ENCODE data around the gene MAST3. TPM values are rescaled to one million over a fixed set of nuclear protein-coding genes. Genes with fewer than 3 reads are reported as not detected.

Gene MAST3
- total RNA-seq, 1 experiment from 2014 or later, result 4.6 TPM

- DNase-seq (ENCODE audit: low read depth), result no peak
Measured at GRCh38 chr19:18110609-18111232, 13.1 kb downstream of the MAST3 start.

DNA sequence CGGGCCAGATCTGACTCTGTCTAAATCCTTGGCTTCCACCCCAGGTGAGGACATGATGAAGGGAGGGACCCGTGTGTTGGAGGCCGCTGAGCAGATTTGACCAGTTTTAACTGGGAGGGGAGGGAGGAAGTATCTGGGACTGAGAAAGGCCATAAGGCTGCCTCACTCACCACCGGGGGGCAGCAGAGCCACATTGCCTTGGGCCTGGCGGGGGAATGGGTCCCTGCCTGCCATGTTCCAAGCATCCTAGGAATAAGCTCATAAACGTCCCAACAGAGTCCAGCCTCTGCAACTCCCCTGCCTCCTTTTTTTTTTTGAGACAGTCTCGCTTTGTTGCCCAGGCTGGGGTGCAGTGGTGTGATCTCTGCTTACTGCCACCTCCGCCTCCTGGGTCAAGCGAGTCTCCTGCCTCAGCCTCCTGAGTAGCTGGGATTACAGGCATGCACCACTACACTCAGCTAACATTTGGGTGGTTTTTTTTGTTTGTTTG, 15.5 kb downstream of the MAST3 start:
- DNase-seq (ENCODE audit: low read depth), result peak; percentile 82

- no peak for DNase-seq (ENCODE audit: low read depth)
Measured at GRCh38 chr19:18113827-18114226, 16.2 kb downstream of the MAST3 start.

DNA sequence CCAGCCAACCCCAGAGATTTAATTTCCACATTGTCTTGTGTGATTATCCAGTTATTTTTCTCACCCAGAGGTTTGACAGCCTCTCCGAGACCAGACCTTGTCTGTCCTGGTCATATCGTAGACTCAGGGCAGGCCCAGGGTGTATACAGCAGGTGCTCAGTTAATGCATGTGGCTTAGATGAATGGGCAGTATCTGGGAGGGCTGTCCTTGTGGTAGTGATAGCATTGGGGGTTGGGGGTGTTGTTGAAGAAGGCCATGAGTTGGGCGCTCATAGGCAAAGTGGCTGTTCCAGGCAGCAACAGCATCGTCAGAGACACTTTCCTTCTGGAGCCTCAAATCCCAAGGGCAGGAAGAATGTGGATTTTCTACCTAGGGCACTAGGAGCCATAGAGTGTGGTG, 16.9 kb downstream of the MAST3 start:
- DNase-seq (ENCODE audit: low read depth), result no peak

DNA sequence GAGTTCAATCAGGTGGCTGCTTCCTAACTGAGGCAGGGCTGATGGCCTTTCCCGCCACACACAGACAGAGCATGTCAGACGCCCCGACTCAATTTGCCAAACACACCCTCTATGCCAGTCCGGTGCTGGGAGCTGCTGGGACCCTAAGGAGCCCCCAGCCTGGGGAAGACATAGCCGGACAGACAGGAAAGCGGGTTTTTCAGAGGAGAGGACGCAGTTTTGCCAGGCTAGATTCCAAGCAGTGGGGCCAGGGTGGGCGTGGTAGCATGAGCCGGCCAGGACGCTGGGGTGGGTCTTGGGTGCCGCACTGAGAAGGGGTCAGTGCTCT, 19.8 kb downstream of the MAST3 start:
- DNase-seq (ENCODE audit: low read depth), result no peak

DNA sequence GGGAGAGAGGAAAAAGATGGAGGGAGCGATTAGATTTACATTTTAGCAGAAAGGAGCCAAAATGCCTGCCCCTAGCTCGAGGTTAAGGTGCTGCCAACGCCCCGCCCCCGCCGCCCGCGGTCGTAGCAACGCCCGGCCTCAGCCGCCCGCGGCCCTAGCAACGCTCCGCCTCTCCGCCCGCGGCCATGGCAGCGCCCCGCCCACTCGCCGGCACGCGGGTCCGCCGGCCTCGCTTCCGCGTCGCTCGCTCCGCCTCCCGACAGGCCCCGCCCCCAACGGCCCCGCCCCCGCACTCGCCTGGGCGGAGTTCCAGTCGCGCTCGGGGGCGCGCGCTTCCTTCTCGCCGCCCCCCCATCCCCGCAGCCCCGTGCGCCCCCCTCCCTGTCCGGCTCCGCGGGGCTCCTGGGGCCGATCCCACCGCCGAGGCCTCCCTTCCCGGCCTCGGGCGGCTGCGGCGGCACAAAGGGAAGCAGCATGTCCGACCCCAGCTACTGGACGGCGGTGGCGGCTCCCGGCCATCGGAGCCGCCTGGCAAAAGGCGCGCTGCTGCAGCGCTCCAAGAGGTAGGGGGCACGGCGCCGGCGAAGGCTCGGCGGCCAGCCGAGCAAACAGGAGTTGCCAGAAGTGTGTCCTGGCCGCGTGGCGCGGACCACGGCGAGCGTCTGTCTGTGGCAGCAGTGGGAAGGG, 20.3 kb downstream of the MAST3 start:
- peak; percentile 71 for DNase-seq (ENCODE audit: low read depth)

DNA sequence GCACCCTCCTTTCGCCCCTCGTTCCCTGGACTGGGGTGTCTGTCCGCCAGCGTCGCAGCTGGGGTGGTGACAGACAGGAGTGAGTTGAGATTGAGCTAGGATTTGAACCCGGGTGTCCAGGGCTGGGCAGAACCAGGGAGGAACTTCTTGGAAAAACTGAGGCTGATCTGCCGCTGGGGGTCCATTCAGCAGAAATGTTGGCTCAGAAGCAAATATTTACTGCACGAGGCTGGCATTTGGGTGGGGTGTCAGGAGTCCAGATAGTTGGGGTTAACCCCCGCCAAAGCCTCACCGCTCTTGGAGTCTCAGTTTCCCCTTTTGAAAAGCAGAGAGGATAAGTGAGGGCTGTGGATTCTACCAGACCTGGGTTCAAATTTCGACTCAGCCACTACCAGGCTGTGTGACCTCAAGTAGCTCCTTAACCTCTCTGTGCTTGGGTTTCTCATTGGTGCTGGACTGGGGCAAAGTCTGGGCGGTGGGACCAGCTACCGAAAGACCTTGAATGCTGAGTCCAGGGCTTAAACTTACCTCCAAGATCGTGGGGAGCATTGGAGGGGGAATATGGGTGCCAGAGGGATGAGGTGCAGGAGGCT, 20.9 kb downstream of the MAST3 start:
- no peak for DNase-seq (ENCODE audit: low read depth)

DNA sequence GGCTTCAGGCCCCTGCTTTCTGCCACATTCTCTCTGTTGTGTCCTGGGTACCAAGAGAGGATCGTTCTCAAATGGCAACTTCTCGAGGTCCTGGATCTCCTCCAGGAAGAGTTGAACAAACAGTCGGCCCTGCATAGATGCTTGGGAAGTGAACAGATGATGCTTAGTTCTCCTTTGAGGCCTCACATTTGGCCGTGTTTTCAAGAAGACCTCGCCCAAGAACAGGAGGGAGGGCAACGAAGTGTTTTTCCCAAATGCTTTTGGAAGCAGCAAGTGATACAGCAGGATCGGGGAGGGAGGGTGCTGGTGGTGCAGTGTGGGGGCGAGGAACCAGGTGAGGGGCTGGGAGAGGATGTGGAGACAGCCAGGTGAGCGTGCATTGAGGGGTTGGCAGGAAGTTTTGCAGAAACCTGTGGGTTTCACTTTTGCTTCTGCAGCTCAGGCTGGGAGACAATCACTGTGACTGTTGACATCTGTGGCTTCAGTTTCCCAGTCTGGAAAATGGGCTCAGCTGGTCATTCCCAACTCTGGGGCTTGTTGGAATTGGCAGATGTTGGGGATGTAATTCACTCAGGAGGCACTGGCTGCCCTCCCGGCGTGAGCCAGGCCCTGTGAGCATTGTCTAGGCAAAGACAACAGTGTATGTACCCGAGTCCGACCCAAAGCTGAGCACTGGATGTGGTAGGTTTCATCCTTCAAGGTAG, 21.6 kb downstream of the MAST3 start:
- DNase-seq (ENCODE audit: low read depth), result no peak

GRCh38 chr19:18119717-18120105, 22.1 kb downstream of the MAST3 start:
- DNase-seq (ENCODE audit: low read depth), result no peak

DNA sequence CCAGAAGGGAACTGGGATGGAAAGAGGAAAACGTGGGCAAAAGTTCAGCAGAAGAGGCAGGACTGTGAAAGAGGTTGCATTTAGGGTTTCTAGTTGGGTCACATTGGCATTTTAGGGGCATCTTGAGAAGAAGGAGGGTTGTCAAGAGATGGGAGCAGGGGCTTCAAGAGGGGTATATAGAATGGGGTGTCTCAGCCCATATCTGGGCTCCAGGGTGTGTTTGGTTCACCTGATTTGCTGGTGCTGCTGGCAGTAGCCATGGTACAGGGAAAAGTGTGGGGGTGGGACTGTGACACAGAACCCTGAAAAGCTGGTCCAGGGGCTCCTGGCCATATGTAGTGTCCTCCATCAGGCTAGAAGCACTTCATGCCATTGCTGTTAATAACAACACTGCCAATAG, 22.5 kb downstream of the MAST3 start:
- DNase-seq (ENCODE audit: low read depth), result no peak

DNA sequence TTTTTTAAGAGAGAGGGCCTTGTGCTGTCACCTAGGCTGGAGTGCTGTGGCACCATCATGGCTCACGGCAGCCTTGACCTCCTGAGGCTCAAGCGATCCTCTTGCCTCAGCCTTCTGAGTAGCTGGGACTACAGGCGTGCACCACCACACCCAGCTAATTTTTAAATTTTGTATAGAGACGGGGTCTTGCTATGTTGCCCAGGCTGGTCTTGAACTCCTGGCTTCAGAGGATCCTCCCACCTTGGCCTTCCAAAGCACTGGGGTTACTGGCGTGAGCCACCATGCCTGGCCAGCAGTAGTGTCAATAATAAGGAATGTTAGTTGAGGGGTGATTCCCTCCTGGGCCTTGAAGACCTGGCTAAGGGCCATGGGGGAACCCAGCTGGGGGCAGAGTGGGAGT, 23.6 kb downstream of the MAST3 start:
- no peak for DNase-seq (ENCODE audit: low read depth)

DNA sequence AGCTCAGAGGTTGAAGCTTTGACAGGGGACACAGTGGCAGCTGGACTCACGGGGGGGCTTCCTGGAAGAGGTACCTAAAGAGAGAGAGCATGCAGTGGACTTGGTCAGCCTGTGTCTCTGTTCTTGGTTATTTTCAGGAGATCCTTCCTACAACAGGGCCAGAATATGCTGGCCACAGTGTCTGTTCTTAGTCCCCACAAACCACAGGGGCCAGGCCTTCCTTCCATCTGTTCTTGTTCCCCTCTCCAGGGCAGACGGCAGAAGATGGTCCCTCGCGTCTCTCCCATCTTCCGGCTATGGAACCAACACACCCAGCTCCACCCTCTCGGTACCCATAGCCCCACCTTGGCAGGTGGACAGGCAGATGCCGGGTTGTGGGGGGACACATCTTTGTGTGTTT, 24.8 kb downstream of the MAST3 start:
- DNase-seq (ENCODE audit: low read depth), result no peak

DNA sequence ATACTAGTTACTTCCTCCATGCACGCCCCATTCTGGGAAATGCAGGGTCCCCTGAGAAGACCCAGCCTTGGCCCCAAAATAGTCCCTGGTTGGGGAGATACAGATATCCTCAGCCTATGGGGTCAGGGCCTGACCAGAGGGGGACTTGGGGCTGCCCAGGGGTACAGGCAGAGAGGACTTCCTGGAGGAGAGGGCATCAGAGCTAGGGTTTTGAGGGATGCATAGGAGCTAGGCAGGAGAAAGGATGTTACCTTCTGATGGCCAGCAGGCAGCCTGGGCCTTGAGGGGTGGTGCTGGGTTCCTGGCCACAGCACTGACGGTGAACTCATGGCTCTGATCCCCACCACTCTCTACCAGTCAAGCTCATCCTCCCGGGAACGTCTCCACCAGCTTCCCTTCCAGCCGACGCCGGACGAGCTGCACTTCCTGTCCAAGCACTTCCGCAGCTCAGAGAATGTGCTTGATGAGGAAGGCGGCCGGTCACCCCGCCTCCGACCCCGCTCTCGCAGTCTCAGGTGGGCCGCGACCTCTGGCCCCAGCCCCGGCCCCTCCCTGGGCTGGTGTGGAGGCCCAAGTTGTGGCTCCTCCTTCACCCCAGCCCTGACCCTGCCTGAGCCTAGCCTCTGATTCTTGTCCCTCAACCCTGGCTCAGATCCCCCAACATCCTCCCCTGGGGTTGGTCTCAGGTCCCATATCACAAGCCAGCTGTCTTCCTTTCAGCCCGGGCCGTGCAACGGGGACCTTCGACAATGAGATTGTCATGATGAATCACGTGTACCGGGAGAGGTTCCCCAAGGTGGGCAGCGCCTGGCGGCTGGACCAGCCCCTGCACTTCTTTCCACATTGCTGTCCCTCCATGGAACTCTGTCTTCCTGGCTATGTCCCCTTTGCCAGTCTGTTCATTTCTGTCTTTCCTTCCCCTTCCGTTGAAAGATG, 25.6 kb downstream of the MAST3 start:
- DNase-seq (ENCODE audit: low read depth), result no peak

DNA sequence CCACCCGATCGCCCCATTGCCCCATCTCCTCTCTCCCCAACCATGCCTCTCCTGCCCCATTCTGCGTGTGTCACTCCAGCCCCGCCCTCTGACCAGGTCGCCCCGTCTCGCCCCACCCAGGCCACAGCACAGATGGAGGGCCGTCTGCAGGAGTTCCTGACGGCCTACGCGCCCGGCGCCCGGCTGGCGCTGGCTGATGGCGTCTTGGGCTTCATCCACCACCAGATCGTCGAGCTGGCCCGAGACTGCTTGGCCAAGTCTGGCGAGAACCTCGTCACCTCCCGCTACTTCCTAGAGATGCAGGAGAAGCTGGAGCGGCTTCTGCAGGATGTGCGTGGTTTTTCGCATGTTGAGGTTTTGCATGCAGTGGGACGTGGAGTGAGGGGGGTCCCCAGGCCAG, 26.2 kb downstream of the MAST3 start:
- DNase-seq (ENCODE audit: low read depth), result no peak

GRCh38 chr19:18126097-18126496, 28.5 kb downstream of the MAST3 start:
- no peak for DNase-seq (ENCODE audit: low read depth)

DNA sequence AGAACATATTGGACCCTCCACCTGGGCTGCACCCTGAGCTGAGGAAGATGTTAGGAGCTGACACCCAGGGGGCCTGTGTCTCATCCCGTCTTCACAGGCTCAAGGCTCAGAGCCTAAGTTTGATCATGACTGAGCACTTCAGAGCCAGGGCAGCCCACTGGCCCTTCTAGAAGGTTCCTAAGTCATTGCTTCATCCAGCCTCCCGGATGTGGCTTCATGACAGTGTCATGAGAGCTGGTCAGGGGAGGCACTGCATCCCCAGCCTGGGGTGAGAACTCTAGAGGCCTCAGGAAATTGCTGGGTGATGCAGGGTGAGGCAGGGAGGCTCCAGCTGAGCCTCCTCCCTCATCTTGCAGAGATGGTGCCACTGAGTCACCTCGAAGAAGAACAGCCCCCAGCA, 30.5 kb downstream of the MAST3 start:
- peak; percentile 55 for DNase-seq (ENCODE audit: low read depth)

DNA sequence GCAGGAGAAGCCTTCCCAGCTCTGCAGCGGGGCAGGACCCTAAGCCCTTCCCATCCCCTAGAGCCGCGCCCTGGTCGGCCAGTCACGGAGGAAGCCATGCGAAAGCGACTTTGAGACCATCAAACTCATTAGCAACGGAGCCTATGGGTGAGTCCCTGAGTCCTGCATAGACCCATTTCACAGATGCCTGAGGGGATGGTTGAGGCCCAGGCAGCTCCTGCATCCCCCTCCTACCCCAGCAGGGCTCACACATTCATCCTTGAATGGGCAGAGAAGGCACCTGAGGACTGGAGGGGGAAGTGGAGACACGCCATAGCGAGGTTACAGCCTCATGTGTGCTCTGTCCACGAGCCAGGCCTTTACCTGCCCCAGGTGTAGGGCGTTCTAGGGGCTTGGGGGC, 31.2 kb downstream of the MAST3 start:
- no peak for DNase-seq (ENCODE audit: low read depth)

DNA sequence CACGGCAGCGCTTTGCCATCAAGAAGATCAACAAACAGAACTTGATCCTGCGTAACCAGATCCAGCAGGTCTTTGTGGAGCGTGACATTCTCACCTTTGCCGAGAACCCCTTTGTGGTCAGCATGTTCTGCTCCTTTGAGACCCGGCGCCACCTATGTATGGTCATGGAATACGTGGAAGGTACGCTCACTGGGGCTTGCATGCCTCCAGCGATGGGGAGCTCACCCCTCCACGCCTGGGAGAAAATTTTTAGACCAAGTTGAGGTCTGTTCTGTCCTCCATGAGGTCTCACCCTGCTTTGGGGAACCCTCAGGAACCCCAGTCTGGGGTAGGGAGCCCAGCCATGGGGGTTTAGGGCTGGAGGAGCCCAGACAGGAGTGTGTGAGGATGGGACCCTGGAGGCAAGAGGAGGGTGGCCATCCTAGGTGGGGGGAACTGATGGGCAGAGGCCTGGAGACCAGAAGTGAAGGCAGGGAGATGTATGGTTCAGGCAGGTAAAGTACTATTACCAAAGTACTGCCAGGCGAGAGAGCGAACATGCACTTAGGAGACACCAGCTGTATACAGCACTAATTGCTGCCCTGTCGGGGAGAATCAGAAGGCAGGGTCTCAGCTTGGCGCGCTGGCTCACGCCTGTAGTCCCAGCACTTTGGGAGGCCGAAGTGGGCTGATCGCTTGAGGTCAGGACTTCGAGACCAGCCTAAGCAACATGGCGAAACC, 33.1 kb downstream of the MAST3 start:
- no peak for DNase-seq (ENCODE audit: low read depth)

DNA sequence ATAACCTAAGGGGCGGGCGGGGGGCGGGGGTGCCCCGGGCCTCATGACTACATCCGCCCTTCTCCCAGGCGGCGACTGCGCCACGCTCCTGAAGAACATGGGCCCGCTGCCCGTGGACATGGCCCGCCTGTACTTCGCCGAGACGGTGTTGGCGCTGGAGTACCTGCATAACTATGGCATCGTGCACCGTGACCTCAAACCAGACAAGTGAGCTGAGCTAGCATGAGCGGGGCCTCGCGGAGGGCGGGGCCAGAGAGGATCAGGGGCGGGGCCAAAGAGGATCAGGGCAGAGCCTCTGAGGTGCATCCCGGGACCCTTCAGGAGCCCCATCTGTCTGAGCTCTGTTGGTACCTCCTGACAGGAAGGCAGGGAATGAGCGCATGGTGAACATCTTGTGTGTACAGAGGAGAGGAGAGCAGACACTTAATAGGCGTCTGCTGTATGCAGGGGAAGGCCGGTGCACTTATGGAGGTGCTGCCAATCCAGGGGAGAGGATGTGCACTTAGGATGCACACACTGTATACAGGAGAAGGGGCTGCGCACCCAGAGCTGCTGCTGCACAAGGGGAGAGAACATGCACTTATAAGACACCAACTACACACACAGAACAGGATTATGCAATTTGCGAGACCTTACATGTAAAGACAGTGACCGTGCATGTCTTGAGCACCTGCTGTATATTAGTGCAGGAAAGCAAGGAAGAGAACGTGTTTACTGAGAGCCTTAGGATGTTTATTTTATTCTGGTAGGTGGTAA, 34.4 kb downstream of the MAST3 start:
- peak; percentile 27 for DNase-seq (ENCODE audit: low read depth)

Data from M059J (cell line).